Measurements from ENCODE around the gene KIAA1191. TPM values are rescaled to one million over a fixed set of nuclear protein-coding genes. Genes with fewer than 3 reads are reported as not detected.

The KIAA1191 gene
- total RNA-seq (2022; extraction: Qiagen RNA extraction; ENCODE audit: low read depth) = 65.0 to 78.5 TPM (median 70.0 TPM) in 5 replicates

GRCh38 chr5:176361437-176362232 lies at the start of gene KIAA1191:
KIAA1191 (minus strand) TSS chr5:176361764; CDS start chr5:176359508, 2,256 bp downstream.

GRCh38 chr5:176388444-176389134 lies 27.0 kb upstream of the KIAA1191 start, which contains the start of the genes HIGD2A and NOP16:
HIGD2A (plus strand) TSS chr5:176388751; CDS start chr5:176388820, 69 bp downstream.
NOP16 (minus strand) TSS chr5:176388598; CDS start chr5:176388539, 59 bp downstream.

GRCh38 chr5:176365351-176366231 lies 4.0 kb upstream of the KIAA1191 start, which contains the start of gene ARL10:
ARL10 (plus strand) TSS chr5:176365487; CDS start chr5:176365564, 77 bp downstream.

Other genes starting within 250 kb of the KIAA1191 start
- gene SIMC1, start 123.3 kb downstream of the KIAA1191 start, total RNA-seq (2022; extraction: Qiagen RNA extraction; ENCODE audit: low read depth) = 10.7 to 16.0 TPM (median 15.0 TPM) in 5 replicates
- gene ARL10, start 3.7 kb upstream of the KIAA1191 start, total RNA-seq (2022; extraction: Qiagen RNA extraction; ENCODE audit: low read depth) = 0.48 to 1.7 TPM (median 0.65 TPM) in 5 replicates
- 114 to 148 TPM (median 129 TPM) in 5 replicates for gene NOP16, start 26.8 kb upstream of the KIAA1191 start, total RNA-seq (2022; extraction: Qiagen RNA extraction; ENCODE audit: low read depth)
- 242 to 274 TPM (median 264 TPM) in 5 replicates for gene HIGD2A, start 27.0 kb upstream of the KIAA1191 start, total RNA-seq (2022; extraction: Qiagen RNA extraction; ENCODE audit: low read depth)
- 65.7 to 111 TPM (median 105 TPM) in 5 replicates for gene CLTB, start 54.8 kb upstream of the KIAA1191 start, total RNA-seq (2022; extraction: Qiagen RNA extraction; ENCODE audit: low read depth)
- 47.0 to 54.0 TPM (median 47.9 TPM) in 5 replicates for gene FAF2, start 86.6 kb upstream of the KIAA1191 start, total RNA-seq (2022; extraction: Qiagen RNA extraction; ENCODE audit: low read depth)
- 33.6 to 45.2 TPM (median 43.2 TPM) in 5 replicates for gene RNF44, start 175.6 kb upstream of the KIAA1191 start, total RNA-seq (2022; extraction: Qiagen RNA extraction; ENCODE audit: low read depth)
- 0.04 to 0.15 TPM (median 0.10 TPM) in 4 of 5 replicates, not detected in the other for gene CDHR2, start 187.6 kb upstream of the KIAA1191 start, total RNA-seq (2022; extraction: Qiagen RNA extraction; ENCODE audit: low read depth)
- 7.1 to 9.4 TPM (median 9.1 TPM) in 5 replicates for gene GPRIN1, start 248.4 kb upstream of the KIAA1191 start, total RNA-seq (2022; extraction: Qiagen RNA extraction; ENCODE audit: low read depth)

Measured in A549 treated with CpdA at 1 μM for 4 hours (cell line).